ENCODE data around the gene C21orf91.

Gene C21orf91

GRCh38 chr21:17798796-17799195, 20.4 kb downstream of the C21orf91 start:
- no peak for DNase-seq (ENCODE audit: low read depth, low spot score)

DNA sequence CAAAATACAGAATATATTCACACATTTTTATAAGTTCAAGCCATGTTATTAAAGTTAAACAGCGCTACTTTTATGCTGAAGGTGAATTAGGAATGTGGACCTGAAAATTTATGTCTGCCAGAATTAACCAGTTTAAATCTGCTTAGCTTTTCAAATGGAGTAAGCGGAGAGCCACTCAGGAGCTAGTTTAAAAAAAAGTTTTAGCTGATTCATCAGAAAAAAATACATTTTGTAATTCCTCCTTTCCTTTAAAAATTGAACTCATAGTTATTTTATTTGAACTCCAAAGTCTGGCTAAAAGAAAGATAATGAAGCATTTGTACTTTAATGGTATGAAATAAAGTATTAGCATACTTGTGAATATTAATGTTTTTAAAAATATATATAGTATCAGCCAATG, 21.2 kb downstream of the C21orf91 start:
- DNase-seq (ENCODE audit: low read depth, low spot score) = no peak

- DNase-seq (ENCODE audit: low read depth, low spot score) = no peak
Observed at GRCh38 chr21:17796503-17796902, 22.7 kb downstream of the C21orf91 start.

- DNase-seq (ENCODE audit: low read depth, low spot score) = no peak
Observed at GRCh38 chr21:17796037-17796403, 23.1 kb downstream of the C21orf91 start.

- DNase-seq (ENCODE audit: low read depth, low spot score) = no peak
Observed at GRCh38 chr21:17795146-17796036, 23.8 kb downstream of the C21orf91 start.

DNA sequence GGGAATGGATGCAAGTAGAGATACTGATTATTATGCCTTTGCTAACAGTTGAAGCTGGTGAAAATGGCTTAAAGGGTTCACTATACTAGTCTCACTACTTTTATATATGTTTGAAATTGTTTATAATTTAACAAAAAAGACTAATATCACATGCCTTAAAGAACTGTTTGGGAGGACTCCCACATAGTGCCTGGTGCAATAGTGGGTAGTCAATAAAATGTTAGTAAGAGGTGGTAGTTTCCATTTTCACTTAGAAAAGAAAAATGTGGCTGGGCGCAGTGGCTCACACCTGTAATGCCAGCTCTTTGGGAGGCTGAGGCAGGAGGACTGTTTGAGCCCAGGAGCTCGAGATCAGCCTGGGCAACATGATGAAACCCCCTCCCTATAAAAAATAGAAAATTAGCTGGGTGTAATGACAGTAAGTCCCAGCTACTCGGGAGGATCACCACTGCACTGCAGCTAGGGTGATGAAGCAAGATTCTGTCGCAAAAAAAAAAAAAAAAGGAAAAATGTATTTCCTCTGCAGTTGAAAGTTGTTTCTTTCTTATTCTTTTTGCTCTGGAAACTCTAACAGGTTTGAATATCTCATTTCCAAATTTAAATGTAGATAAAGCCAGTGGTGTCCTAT, 24.5 kb downstream of the C21orf91 start:
- no peak for DNase-seq (ENCODE audit: low read depth, low spot score)

GRCh38 chr21:17793246-17794123, 25.7 kb downstream of the C21orf91 start:
- DNase-seq (ENCODE audit: low read depth, low spot score) = no peak

- DNase-seq (ENCODE audit: low read depth, low spot score) = no peak
Observed at GRCh38 chr21:17789656-17790055, 29.5 kb downstream of the C21orf91 start.

DNA sequence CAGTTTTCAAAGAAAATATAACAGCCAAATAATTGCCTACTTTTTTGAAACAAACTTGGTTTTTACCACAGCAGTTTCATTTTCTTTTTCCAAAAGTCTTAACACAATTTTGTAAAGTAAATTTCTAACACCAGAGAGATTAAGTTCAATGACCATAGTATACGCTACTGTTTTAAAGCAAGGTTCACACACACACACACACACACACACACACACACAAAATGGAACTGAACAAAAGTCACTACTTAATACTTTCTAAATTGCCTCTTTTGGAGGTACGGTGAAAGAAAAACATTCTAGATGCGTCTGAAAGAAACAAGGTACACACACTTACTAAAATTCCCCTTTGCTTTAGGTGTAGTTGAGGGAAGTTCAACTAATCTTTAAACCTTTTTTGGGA, 30.1 kb downstream of the C21orf91 start:
- no peak for DNase-seq (ENCODE audit: low read depth, low spot score)

DNA sequence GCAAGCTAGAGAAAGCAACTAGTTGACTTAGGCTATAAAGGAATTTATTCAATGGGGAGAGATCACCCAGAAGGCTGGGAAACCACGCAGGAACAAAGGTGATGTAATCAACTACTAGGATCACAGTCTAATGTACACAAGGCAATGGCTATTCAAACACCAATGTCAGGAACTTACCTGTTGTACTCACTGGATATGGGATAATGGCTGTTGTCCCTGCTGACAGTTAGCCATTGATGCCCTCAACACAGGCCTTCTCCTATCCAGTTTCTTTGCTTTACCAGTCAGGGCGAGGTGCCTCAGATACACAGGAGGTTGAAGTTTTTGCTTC, 32.3 kb downstream of the C21orf91 start:
- DNase-seq (ENCODE audit: low read depth, low spot score) = no peak

- DNase-seq (ENCODE audit: low read depth, low spot score) = no peak
Observed at GRCh38 chr21:17786071-17786850, 32.9 kb downstream of the C21orf91 start.

GRCh38 chr21:17785403-17785788, 33.8 kb downstream of the C21orf91 start:
- no peak for DNase-seq (ENCODE audit: low read depth, low spot score)

- DNase-seq (ENCODE audit: low read depth, low spot score) = no peak
Observed at GRCh38 chr21:17784604-17785402, 34.4 kb downstream of the C21orf91 start.

- DNase-seq (ENCODE audit: low read depth, low spot score) = no peak
Observed at GRCh38 chr21:17784180-17784598, 35.0 kb downstream of the C21orf91 start.

- no peak for DNase-seq (ENCODE audit: low read depth, low spot score)
Observed at GRCh38 chr21:17783481-17784179, 35.5 kb downstream of the C21orf91 start.

DNA sequence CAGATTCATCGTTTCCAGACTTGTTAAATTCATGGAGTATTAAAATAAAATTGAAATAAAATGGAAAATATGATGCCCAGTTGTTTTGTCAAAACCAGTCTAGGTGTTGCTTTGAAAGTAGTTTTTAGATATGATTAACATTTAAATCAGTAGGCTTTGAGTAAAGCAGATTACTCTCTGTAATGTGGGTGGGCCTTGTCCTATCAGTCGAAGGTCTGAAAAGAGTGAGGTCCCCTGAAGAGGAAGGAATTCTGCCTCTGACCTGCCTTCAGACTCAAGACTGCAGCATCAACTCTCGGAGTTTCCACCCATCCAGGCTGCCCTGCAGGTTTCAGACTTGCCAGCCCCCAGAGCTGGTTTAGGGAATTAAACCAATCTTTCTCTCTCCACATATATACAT, 36.2 kb downstream of the C21orf91 start:
- DNase-seq (ENCODE audit: low read depth, low spot score) = no peak

GRCh38 chr21:17782051-17782450, 37.1 kb downstream of the C21orf91 start:
- DNase-seq (ENCODE audit: low read depth, low spot score) = no peak

- DNase-seq (ENCODE audit: low read depth, low spot score) = no peak
Observed at GRCh38 chr21:17781524-17781923, 37.6 kb downstream of the C21orf91 start.

GRCh38 chr21:17780539-17780938, 38.6 kb downstream of the C21orf91 start:
- no peak for DNase-seq (ENCODE audit: low read depth, low spot score)

DNA sequence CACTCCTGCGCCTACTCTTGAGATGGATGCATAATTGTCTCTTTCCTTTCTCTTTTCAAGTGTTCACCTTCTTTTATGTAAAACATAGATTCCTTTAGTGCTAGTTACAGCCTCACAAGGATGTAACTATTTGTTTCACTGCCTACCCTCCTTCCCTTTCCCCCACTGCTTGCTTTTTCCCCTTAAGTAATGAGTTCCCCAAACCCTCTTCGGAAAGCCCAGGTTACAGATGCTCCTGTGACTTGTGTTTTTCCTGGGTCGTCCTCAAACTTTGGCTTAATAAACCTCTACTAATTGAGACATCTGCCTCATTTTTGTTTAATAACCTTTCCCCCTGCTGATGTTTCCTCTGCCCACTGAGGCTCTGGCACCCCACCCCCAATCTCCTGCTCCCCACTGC, 39.2 kb downstream of the C21orf91 start:
- DNase-seq (ENCODE audit: low read depth, low spot score) = no peak
